ENCODE results near the gene ECE1. TPM values are rescaled to one million over a fixed set of nuclear protein-coding genes. Genes with fewer than 3 reads are reported as not detected.

ECE1 gene
- total and polyA plus RNA-seq, 2 donors (not counting 1 experiment from before 2014, with no cell fraction given), result 131 to 138 TPM

- H3K4me2 ChIP-seq (ENCODE audit: extremely low read depth, insufficient read depth, low read length), result peak overlapping the region; percentile 21
- H3K79me2 ChIP-seq (ENCODE audit: control insufficient read depth, insufficient read depth, low read length), result no peaks in the 10 kb centered on the region
- no peaks in the 10 kb centered on the region for H3K27me3 ChIP-seq (ENCODE audit: control insufficient read depth, insufficient read depth, low read length)
- DNase-seq (ENCODE audit: low read depth in 2 of 2), result peak; percentile 82 to 98
- peak overlapping the region; percentile 75 for H3K27ac ChIP-seq (ENCODE audit: insufficient read depth, low read length)
- H3K4me1 ChIP-seq (ENCODE audit: control insufficient read depth, extremely low read depth, insufficient read depth, low read length), result peaks cover 18% of the 10 kb centered on the region
- no peak for TF ChIP-seq CTCF (conservative IDR thresholded peaks at IDR 0.05 in 1 of 2, IDR thresholded peaks at IDR 0.05 in 1 of 2; ENCODE audit: low read depth in 1 of 2, low read length in 2 of 2)
- TF ChIP-seq EZH2 (IDR thresholded peaks at IDR 0.05; ENCODE audit: low read length, missing control alignments), result no peak
- H3K4me3 ChIP-seq (replicated peaks in 1 of 4; ENCODE audit: control extremely low read depth in 1 of 4, insufficient read depth in 1 of 4, low read depth in 3 of 4, low read length in 4 of 4), result no peak overlapping the region
- H4K20me1 ChIP-seq (ENCODE audit: control insufficient read depth, extremely low read depth, insufficient read depth, low read length), result no peaks in the 10 kb centered on the region
- H2AFZ ChIP-seq (ENCODE audit: low read length), result no peak overlapping the region
- no peaks in the 10 kb centered on the region for H3K9me3 ChIP-seq (ENCODE audit: control insufficient read depth, insufficient read depth, low read depth, low read length)
- peaks cover 27% of the 10 kb centered on the region for H3K36me3 ChIP-seq (ENCODE audit: control insufficient read depth, insufficient read depth, low read length)
- H3K9ac ChIP-seq (ENCODE audit: insufficient read depth, low read length), result no peak overlapping the region
These were observed 38.3 kb downstream of the ECE1 start for GRCh38 chr1:21251773-21252471.

GRCh38 chr1:21249940-21250493, 40.2 kb downstream of the ECE1 start:
- H3K4me2 ChIP-seq (ENCODE audit: extremely low read depth, insufficient read depth, low read length), result no peak overlapping the region
- no peaks in the 10 kb centered on the region for H3K27me3 ChIP-seq (ENCODE audit: control insufficient read depth, insufficient read depth, low read length)
- H3K4me1 ChIP-seq (ENCODE audit: control insufficient read depth, extremely low read depth, insufficient read depth, low read length), result peaks cover 17% of the 10 kb centered on the region
- H3K9me3 ChIP-seq (ENCODE audit: control insufficient read depth, insufficient read depth, low read depth, low read length), result no peaks in the 10 kb centered on the region
- no peaks in the 10 kb centered on the region for H4K20me1 ChIP-seq (ENCODE audit: control insufficient read depth, extremely low read depth, insufficient read depth, low read length)
- no peak overlapping the region for H3K9ac ChIP-seq (ENCODE audit: insufficient read depth, low read length)
- H3K36me3 ChIP-seq (ENCODE audit: control insufficient read depth, insufficient read depth, low read length), result peaks cover 24% of the 10 kb centered on the region
- H3K79me2 ChIP-seq (ENCODE audit: control insufficient read depth, insufficient read depth, low read length), result no peaks in the 10 kb centered on the region
- TF ChIP-seq CTCF (conservative IDR thresholded peaks at IDR 0.05 in 1 of 2, IDR thresholded peaks at IDR 0.05 in 1 of 2; ENCODE audit: low read depth in 1 of 2, low read length in 2 of 2) (no peak), EZH2 (IDR thresholded peaks at IDR 0.05; ENCODE audit: low read length, missing control alignments) (no peak)
- no peak overlapping the region for H2AFZ ChIP-seq (ENCODE audit: low read length)
- no peak for DNase-seq (ENCODE audit: low read depth in 2 of 2)
- H3K27ac ChIP-seq (ENCODE audit: insufficient read depth, low read length), result no peak overlapping the region
- H3K4me3 ChIP-seq (replicated peaks in 1 of 4; ENCODE audit: control extremely low read depth in 1 of 4, insufficient read depth in 1 of 4, low read depth in 3 of 4, low read length in 4 of 4), result no peak overlapping the region

- H3K4me2 ChIP-seq (ENCODE audit: extremely low read depth, insufficient read depth, low read length), result no peak overlapping the region
- no peaks in the 10 kb centered on the region for H3K9me3 ChIP-seq (ENCODE audit: control insufficient read depth, insufficient read depth, low read depth, low read length)
- H3K27ac ChIP-seq (ENCODE audit: insufficient read depth, low read length), result no peak overlapping the region
- peaks cover 32% of the 10 kb centered on the region for H3K36me3 ChIP-seq (ENCODE audit: control insufficient read depth, insufficient read depth, low read length)
- H3K4me3 ChIP-seq (replicated peaks in 1 of 4; ENCODE audit: control extremely low read depth in 1 of 4, insufficient read depth in 1 of 4, low read depth in 3 of 4, low read length in 4 of 4), result no peak overlapping the region
- no peaks in the 10 kb centered on the region for H3K79me2 ChIP-seq (ENCODE audit: control insufficient read depth, insufficient read depth, low read length)
- H3K4me1 ChIP-seq (ENCODE audit: control insufficient read depth, extremely low read depth, insufficient read depth, low read length), result peaks cover 14% of the 10 kb centered on the region
- H3K9ac ChIP-seq (ENCODE audit: insufficient read depth, low read length), result no peak overlapping the region
- H4K20me1 ChIP-seq (ENCODE audit: control insufficient read depth, extremely low read depth, insufficient read depth, low read length), result no peaks in the 10 kb centered on the region
- H3K27me3 ChIP-seq (ENCODE audit: control insufficient read depth, insufficient read depth, low read length), result no peaks in the 10 kb centered on the region
- no peak for DNase-seq (ENCODE audit: low read depth in 2 of 2)
- TF ChIP-seq CTCF (conservative IDR thresholded peaks at IDR 0.05 in 1 of 2, IDR thresholded peaks at IDR 0.05 in 1 of 2; ENCODE audit: low read depth in 1 of 2, low read length in 2 of 2), result no peak
- TF ChIP-seq EZH2 (IDR thresholded peaks at IDR 0.05; ENCODE audit: low read length, missing control alignments), result no peak
- H2AFZ ChIP-seq (ENCODE audit: low read length), result no peak overlapping the region
These were observed 42.2 kb downstream of the ECE1 start for GRCh38 chr1:21247892-21248715.
